ENCODE data around the gene HHAT.
"Not testable (repeated sequence)": the region's sequence is repeated elsewhere in the genome, so short reads cannot be mapped to it uniquely, and the experiment has no call there.

The HHAT gene

DNA sequence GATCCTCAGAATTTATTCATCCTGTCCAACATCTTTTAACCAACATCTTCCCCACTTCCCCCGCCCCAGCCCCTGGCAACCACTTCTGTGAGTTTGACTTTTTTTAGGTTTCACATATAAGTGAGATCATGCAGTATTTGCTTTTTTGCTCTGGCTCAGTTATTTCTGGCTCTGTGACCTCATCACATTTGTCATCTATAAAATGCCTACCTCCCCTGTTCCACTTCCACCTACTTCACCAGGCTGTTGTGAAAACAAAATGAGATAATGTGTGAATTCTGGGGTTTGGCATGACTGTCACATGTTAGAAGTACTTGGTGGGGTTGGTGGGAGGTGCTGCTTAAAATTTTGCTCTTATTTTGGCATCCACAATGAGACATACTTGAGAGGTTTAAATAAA, 18.4 kb downstream of the HHAT start:
- Histone ChIP-seq H3K4me3 (ENCODE audit: low read length) (no peak overlapping the region), H3K27me3 (replicated peaks; ENCODE audit: insufficient read depth, low read length) (no peaks in the 10 kb centered on the region), H3K4me1 (ENCODE audit: low read length) (peaks cover 32% of the 10 kb centered on the region), H2AFZ (ENCODE audit: low read length) (peak overlapping the region; percentile 20; the same call in 1 of the 2 replicates), H3K79me2 (ENCODE audit: low read length) (no peaks in the 10 kb centered on the region), H3K9me3 (replicated peaks; ENCODE audit: insufficient read depth, low read length) (no peaks in the 10 kb centered on the region), H3K9me2 (replicated peaks; ENCODE audit: insufficient read depth, low read length) (no peaks in the 10 kb centered on the region), H3K27ac (ENCODE audit: low read length) (peak overlapping the region; percentile 33; the same call in 1 of the 2 replicates), H3K4me2 (ENCODE audit: low read depth, low read length) (peak overlapping the region; percentile 10), H3K9ac (ENCODE audit: low read length) (no peak overlapping the region), H3F3A (ENCODE audit: insufficient read depth, low read length) (no peaks in the 10 kb centered on the region), H3K36me3 (replicated peaks; ENCODE audit: insufficient read depth, low read length) (no peaks in the 10 kb centered on the region), H4K20me1 (ENCODE audit: insufficient read depth, low read length) (no peaks in the 10 kb centered on the region)
- no peak for TF ChIP-seq EZH2 (optimal IDR thresholded peaks at IDR 0.05; ENCODE audit: low read depth, low read length)
- TF ChIP-seq EZH2phosphoT487 (IDR thresholded peaks at IDR 0.05; ENCODE audit: low read length): no peak
- TF ChIP-seq, protein P1, sequence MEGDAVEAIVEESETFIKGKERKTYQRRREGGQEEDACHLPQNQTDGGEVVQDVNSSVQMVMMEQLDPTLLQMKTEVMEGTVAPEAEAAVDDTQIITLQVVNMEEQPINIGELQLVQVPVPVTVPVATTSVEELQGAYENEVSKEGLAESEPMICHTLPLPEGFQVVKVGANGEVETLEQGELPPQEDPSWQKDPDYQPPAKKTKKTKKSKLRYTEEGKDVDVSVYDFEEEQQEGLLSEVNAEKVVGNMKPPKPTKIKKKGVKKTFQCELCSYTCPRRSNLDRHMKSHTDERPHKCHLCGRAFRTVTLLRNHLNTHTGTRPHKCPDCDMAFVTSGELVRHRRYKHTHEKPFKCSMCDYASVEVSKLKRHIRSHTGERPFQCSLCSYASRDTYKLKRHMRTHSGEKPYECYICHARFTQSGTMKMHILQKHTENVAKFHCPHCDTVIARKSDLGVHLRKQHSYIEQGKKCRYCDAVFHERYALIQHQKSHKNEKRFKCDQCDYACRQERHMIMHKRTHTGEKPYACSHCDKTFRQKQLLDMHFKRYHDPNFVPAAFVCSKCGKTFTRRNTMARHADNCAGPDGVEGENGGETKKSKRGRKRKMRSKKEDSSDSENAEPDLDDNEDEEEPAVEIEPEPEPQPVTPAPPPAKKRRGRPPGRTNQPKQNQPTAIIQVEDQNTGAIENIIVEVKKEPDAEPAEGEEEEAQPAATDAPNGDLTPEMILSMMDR (IDR thresholded peaks at IDR 0.05; ENCODE audit: low read length): no peak
- peak; percentile 74 for DNase-seq

DNA sequence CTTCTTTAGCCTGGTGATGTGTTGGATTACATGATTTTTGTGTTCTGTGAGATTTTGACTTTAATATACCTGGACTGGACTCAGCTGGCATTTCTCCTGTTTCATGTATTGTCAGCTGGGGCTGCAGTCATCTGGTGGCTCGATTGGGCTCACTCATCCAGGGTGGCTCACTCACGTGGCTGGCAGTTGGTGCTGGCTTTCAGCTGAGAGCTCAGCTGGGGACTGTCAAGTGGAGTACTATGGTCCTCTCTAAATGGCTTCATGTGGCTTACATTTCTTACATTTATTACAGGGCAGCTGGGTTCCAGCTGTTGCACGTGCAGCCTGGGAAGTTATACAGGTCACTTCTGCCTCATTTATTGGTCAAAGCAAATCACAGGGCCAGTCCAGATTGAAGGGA, 22.8 kb downstream of the HHAT start:
- no peak for TF ChIP-seq EZH2 (optimal IDR thresholded peaks at IDR 0.05; ENCODE audit: low read depth, low read length)
- TF ChIP-seq EZH2phosphoT487 (IDR thresholded peaks at IDR 0.05; ENCODE audit: low read length): no peak
- TF ChIP-seq, protein P1 (IDR thresholded peaks at IDR 0.05; ENCODE audit: low read length): no peak
- Histone ChIP-seq H3K79me2 (ENCODE audit: low read length) (no peaks in the 10 kb centered on the region), H4K20me1 (ENCODE audit: insufficient read depth, low read length) (no peaks in the 10 kb centered on the region), H3K9me2 (replicated peaks; ENCODE audit: insufficient read depth, low read length) (no peaks in the 10 kb centered on the region), H3K27ac (ENCODE audit: low read length) (no peak overlapping the region), H3F3A (ENCODE audit: insufficient read depth, low read length) (no peaks in the 10 kb centered on the region), H3K4me3 (ENCODE audit: low read length) (no peak overlapping the region), H3K27me3 (replicated peaks; ENCODE audit: insufficient read depth, low read length) (no peaks in the 10 kb centered on the region), H3K4me1 (ENCODE audit: low read length) (peaks cover 14% of the 10 kb centered on the region), H3K4me2 (ENCODE audit: low read depth, low read length) (no peak overlapping the region), H2AFZ (ENCODE audit: low read length) (no peak overlapping the region), H3K36me3 (replicated peaks; ENCODE audit: insufficient read depth, low read length) (no peaks in the 10 kb centered on the region), H3K9me3 (replicated peaks; ENCODE audit: insufficient read depth, low read length) (no peaks in the 10 kb centered on the region), H3K9ac (ENCODE audit: low read length) (no peak overlapping the region)
- no peak for DNase-seq

DNA sequence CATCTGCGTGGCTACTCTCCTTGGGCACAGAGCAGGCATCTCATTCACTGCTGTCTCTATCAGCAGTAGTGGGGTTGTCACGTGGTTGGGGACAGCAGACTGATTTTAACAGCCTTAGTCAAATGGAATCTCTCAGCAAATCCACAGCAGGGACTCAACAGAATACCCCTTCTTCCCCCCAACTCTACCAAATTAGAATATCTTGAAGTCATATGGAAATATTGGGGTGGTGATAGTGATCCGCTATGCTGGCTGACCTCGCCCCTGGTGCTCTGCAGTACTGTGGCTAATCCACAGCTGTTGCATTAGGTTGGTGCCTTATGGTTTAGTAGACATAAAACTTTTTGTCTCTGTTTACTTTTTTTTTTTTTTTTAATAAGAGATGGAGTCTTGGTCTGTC, 23.9 kb downstream of the HHAT start:
- H3K4me1 ChIP-seq (ENCODE audit: low read length): peaks cover 4% of the 10 kb centered on the region
- no peak overlapping the region for H3K4me3 ChIP-seq (ENCODE audit: low read length)
- H3K79me2 ChIP-seq (ENCODE audit: low read length): no peaks in the 10 kb centered on the region

DNA sequence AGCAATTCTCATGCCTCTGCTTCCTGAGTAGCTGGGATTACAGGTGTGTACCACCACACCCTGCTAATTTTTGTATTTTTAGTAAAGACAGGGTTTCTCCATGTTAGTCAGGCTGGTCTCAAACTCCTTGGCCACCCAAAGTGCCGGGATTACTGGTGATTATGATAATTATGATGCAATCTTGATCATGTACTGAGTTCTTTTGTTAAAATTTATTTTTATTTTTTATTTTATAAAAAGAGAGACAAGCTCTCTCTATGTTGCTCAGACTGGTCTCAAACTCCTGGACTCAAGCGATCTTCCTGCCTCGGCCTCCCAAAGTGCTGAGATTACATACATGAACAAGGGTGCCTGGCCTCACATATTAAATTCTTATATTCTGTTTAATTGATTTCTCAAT, 25.6 kb downstream of the HHAT start:
- not testable (repeated sequence) for H3K4me1 ChIP-seq (ENCODE audit: low read length); H3K27ac ChIP-seq (ENCODE audit: low read length); H3K9me2 ChIP-seq (replicated peaks; ENCODE audit: insufficient read depth, low read length); H3K9ac ChIP-seq (ENCODE audit: low read length); H3K36me3 ChIP-seq (replicated peaks; ENCODE audit: insufficient read depth, low read length); H3K9me3 ChIP-seq (replicated peaks; ENCODE audit: insufficient read depth, low read length); H3K27me3 ChIP-seq (replicated peaks; ENCODE audit: insufficient read depth, low read length); H3K4me2 ChIP-seq (ENCODE audit: low read depth, low read length); H3F3A ChIP-seq (ENCODE audit: insufficient read depth, low read length); H3K4me3 ChIP-seq (ENCODE audit: low read length); H2AFZ ChIP-seq (ENCODE audit: low read length); H4K20me1 ChIP-seq (ENCODE audit: insufficient read depth, low read length); H3K79me2 ChIP-seq (ENCODE audit: low read length); DNase-seq

More for the DNA sequence above, 23.9 kb downstream of the HHAT start:
- H3K27me3 ChIP-seq (replicated peaks; ENCODE audit: insufficient read depth, low read length): no peaks in the 10 kb centered on the region
- H2AFZ ChIP-seq (ENCODE audit: low read length): no peak overlapping the region
- no peaks in the 10 kb centered on the region for H3K9me2 ChIP-seq (replicated peaks; ENCODE audit: insufficient read depth, low read length)
- H3K9me3 ChIP-seq (replicated peaks; ENCODE audit: insufficient read depth, low read length): no peaks in the 10 kb centered on the region
- H3F3A ChIP-seq (ENCODE audit: insufficient read depth, low read length): no peaks in the 10 kb centered on the region
- no peak overlapping the region for H3K27ac ChIP-seq (ENCODE audit: low read length)
- DNase-seq: no peak
- H3K36me3 ChIP-seq (replicated peaks; ENCODE audit: insufficient read depth, low read length): no peaks in the 10 kb centered on the region
- no peak overlapping the region for H3K9ac ChIP-seq (ENCODE audit: low read length)
- no peak overlapping the region for H3K4me2 ChIP-seq (ENCODE audit: low read depth, low read length)
- TF ChIP-seq EZH2phosphoT487 (IDR thresholded peaks at IDR 0.05; ENCODE audit: low read length): no peak
- no peaks in the 10 kb centered on the region for H4K20me1 ChIP-seq (ENCODE audit: insufficient read depth, low read length)

Data from MM.1S (cell line).